HEK293T (cell line): ENCODE data around the gene SULT1A2.
"Not testable (repeated sequence)": the region's sequence is repeated elsewhere in the genome, so short reads cannot be mapped to it uniquely, and the experiment has no call there.

Source experiments
- CTCF ChIA-PET: fragments of 350-600 bp; formaldehyde crosslinking; extraction: SDS; loops from one replicate; lab custom pipeline; 2021; ENCODE audit warnings: antibody characterized with exemption, inconsistent platforms; lab: Yijun Ruan, JAX
- POLR2A ChIA-PET: fragments of 350-600 bp; formaldehyde crosslinking; extraction: SDS; loops from one replicate; lab custom pipeline; 2020; ENCODE audit warnings: antibody characterized with exemption, inconsistent platforms; lab: Yijun Ruan, JAX
- DNase-seq: peaks from one replicate; pipeline ENCODE4 v3.0.0; 2012; ENCODE audit warnings: mixed read lengths; ENCODE audit errors: extremely low spot score
- ARNT ChIP-seq: fragments of 450-650 bp; IDR thresholded peaks from 2 replicates; pipeline ENCODE4 v1.6.1; 2017; ENCODE audit warnings: mild to moderate bottlenecking
- BHLHE40 ChIP-seq: fragments of 450-650 bp; IDR thresholded peaks from 2 replicates; pipeline ENCODE4 v1.6.1; 2016; ENCODE audit warnings: mild to moderate bottlenecking, moderate library complexity, borderline replicate concordance
- CTBP1 ChIP-seq: fragments of 450-650 bp; IDR thresholded peaks from 2 replicates; pipeline ENCODE4 v1.6.1; 2016; ENCODE audit warnings: borderline replicate concordance
- ELF4 ChIP-seq: fragments of 450-650 bp; IDR thresholded peaks from 2 replicates; pipeline ENCODE4 v1.6.1; 2017; ENCODE audit warnings: antibody characterized with exemption
- FOXA1 ChIP-seq: fragments of 450-650 bp; IDR thresholded peaks from 2 replicates; pipeline ENCODE4 v1.6.1; 2016; ENCODE audit warnings: mild to moderate bottlenecking
- FOXK2 ChIP-seq: fragments of 450-650 bp; IDR thresholded peaks from 2 replicates; pipeline ENCODE4 v1.6.1; 2016; ENCODE audit warnings: mild to moderate bottlenecking
- FOXM1 ChIP-seq: fragments of 450-650 bp; IDR thresholded peaks from 2 replicates; pipeline ENCODE4 v1.6.1; 2017; ENCODE audit warnings: mild to moderate bottlenecking, borderline replicate concordance
- HDGF ChIP-seq: fragments of 450-650 bp; IDR thresholded peaks from 2 replicates; pipeline ENCODE4 v1.6.1; 2017; ENCODE audit warnings: antibody characterized with exemption, borderline replicate concordance
- L3MBTL2 ChIP-seq: fragments of 450-650 bp; conservative IDR thresholded peaks from 2 replicates; pipeline ENCODE4 v1.6.1; 2016; ENCODE audit warnings: mild to moderate bottlenecking
- LEF1 ChIP-seq: fragments of 450-650 bp; IDR thresholded peaks from 2 replicates; pipeline ENCODE4 v1.6.1; 2017; ENCODE audit warnings: mild to moderate bottlenecking, borderline replicate concordance
- NFRKB ChIP-seq: fragments of 450-650 bp; IDR thresholded peaks from 2 replicates; pipeline ENCODE4 v1.6.1; 2016; ENCODE audit warnings: mild to moderate bottlenecking, moderate library complexity
- SP1 ChIP-seq: fragments of 450-650 bp; IDR thresholded peaks from 2 replicates; pipeline ENCODE4 v1.6.1; 2017
- SUZ12 ChIP-seq: fragments of 450-650 bp; IDR thresholded peaks from 2 replicates; pipeline ENCODE4 v1.6.1; 2016; ENCODE audit warnings: mild to moderate bottlenecking
- TARDBP ChIP-seq: fragments of 450-650 bp; IDR thresholded peaks from 2 replicates; pipeline ENCODE4 v1.6.1; 2016
- ZNF384 ChIP-seq: fragments of 450-650 bp; IDR thresholded peaks from 2 replicates; pipeline ENCODE4 v1.6.1; 2016
- TF ChIP-seq, protein P1 (sequence below): fragments of 450-650 bp; IDR thresholded peaks from 2 replicates; pipeline ENCODE4 v1.6.1; 2016

SULT1A2 gene

DNA sequence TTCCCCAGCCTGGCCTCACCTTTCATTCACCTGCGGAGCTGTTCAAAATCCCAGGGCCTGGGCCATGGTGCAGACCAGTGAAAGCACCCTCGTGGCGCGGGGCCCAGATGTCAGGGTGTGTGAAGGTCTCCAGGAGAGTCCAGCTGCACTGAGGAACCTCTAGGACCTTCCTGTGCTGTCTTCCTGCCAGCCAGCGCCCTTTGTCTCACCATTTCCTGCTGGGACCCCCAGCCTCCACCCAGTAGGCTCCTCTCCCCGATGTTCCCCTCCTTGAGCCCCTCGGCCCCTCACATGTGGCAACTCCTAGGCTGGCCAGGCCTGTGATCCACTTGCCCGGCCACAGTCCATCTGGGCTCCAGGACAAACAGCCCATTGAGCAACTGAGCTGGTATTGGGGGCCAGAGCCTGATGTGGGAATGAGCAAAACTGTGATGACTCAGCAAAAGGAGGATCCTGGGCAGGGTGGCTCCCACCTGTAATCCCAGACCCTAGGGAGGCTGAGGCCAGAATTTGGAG is 677 bp downstream of the SULT1A2 start:
- ChIA-PET POLR2A (no interaction called here), CTCF (no interaction called here)
- no peak for TF ChIP-seq BHLHE40
- no peak for TF ChIP-seq SP1
- TF ChIP-seq ZNF384 = no peak
- no peak for TF ChIP-seq HDGF
- TF ChIP-seq ELF4 = no peak
- no peak for TF ChIP-seq TARDBP
- no peak for TF ChIP-seq CTBP1
- TF ChIP-seq SUZ12 = no peak
- no peak for DNase-seq

DNA sequence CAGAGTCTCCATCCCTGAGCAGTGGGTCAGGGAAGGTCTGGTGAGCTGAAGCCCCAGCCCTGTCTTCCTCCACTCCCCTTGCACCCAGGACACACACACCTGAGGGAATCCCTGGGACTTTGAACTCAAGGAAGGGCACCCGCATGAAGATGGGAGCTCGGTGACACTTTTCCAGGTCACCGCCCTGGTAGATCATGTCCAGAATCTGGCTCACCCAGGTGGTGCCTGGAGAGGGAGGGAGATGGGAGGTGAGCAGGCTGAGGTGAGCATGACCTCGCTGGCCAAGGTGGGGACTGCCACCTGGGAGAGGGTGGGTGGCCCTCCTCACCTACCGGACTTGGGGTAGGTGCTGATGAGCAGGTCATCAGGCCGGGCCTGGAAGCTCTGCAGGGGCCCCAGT is 1.4 kb downstream of the SULT1A2 start:
- POLR2A ChIA-PET, DNase-seq: not testable (repeated sequence)
- CTCF ChIA-PET = interaction anchor here (0.8 kb wide), 1 partner anchor 10 kb away, joined by 4 read pairs; no protein-coding TSS in a partner anchor

DNA sequence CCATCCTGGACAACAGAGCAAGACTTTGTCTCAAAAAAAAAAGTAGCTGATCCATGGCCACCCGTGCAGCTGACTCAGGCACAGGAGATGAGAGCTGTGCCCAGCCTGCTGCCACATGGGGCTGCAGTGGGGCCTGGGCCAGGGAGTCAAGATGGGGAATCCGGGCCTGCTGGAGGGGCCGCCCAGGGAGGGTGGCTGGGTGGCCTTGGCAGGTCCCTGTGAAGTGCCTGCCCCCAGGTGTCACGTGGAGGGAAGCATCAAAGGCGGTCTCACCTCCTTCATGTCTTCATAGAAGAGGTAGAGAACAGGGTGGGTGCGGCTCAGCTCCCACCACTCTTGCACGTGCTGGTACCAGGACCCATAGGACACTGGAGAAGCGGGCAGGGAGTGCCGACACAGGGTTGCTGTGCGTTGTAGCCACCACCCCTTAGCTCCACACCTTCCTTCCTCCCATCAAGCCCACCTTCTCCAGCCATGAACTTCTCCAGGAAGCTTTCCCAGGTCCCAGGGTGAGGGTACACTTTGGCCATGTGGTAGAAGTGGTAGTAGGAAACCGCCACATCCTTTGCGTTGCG is 3.8 kb downstream of the SULT1A2 start:
- TF ChIP-seq CTBP1 (no peak), FOXA1 (no peak), BHLHE40 (no peak), ELF4 (no peak), FOXM1 (no peak), LEF1 (no peak), ARNT (no peak), TARDBP (no peak), ZNF384 (no peak), SUZ12 (no peak), HDGF (no peak), NFRKB (no peak), L3MBTL2 (no peak), FOXK2 (no peak), SP1 (no peak)
- TF ChIP-seq, protein P1, sequence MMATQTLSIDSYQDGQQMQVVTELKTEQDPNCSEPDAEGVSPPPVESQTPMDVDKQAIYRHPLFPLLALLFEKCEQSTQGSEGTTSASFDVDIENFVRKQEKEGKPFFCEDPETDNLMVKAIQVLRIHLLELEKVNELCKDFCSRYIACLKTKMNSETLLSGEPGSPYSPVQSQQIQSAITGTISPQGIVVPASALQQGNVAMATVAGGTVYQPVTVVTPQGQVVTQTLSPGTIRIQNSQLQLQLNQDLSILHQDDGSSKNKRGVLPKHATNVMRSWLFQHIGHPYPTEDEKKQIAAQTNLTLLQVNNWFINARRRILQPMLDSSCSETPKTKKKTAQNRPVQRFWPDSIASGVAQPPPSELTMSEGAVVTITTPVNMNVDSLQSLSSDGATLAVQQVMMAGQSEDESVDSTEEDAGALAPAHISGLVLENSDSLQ = no peak
- POLR2A ChIA-PET = interaction anchor here (1.0 kb wide), 1 partner anchor 39 kb away, joined by 5 read pairs; the partner anchor contains the start of gene SGF29
- DNase-seq = no peak
- CTCF ChIA-PET = no interaction called here

DNA sequence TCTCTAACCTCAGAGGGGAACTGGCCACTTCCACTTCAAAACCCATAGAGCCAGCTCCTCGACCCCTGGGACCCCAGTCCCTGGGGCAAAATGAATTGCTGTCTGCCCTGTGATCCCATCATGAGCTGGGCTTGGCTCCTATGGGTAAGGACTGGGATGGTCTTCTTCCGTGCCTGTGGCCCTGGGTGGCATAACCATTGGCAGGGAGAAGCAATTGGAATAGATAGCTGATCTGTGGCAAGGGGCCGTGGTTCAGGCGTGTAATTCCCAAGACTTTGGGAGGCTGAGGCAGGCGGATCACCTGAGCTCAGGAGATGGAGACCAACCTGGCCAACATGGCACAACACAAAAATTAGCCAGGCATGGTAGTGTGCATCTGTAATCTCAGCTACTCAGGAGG is 4.3 kb downstream of the SULT1A2 start:
- ChIA-PET POLR2A (interaction anchor here (1.0 kb wide), 1 partner anchor 38 kb away, joined by 5 read pairs; the partner anchor contains the start of gene SGF29), CTCF (no interaction called here)
- no peak for TF ChIP-seq NFRKB
- no peak for TF ChIP-seq FOXA1
- no peak for TF ChIP-seq ARNT
- TF ChIP-seq SP1 = no peak
- TF ChIP-seq, protein P1 = no peak
- TF ChIP-seq HDGF = no peak
- TF ChIP-seq FOXK2 = no peak
- TF ChIP-seq CTBP1 = no peak
- TF ChIP-seq SUZ12 = no peak
- TF ChIP-seq FOXM1 = no peak
- TF ChIP-seq TARDBP = no peak
- no peak for TF ChIP-seq ELF4
- TF ChIP-seq BHLHE40 = no peak
- no peak for TF ChIP-seq ZNF384
- no peak for TF ChIP-seq LEF1
- no peak for TF ChIP-seq L3MBTL2
- no peak for DNase-seq

DNA sequence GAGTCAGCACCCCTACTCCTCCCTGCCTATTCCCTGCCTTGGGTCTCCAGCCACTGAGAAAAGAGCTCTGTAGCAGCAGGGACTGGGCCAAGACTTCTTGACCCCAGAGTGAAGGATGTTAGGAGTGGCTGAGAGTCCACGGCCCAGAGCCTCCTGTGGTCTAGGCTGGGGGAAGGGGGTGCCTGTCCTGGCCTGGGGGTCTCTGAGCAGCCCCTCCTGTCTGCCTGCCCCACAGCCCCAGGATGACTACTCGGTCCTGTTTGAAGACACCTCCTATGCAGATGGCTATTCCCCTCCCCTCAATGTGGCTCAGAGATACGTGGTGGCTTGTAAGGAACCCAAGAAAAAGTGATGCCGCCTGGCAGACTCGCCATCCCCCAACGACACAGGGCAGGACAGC is 5.5 kb downstream of the SULT1A2 start:
- no peak for TF ChIP-seq NFRKB
- TF ChIP-seq FOXA1 = no peak
- TF ChIP-seq FOXK2 = no peak
- no peak for TF ChIP-seq SP1
- TF ChIP-seq CTBP1 = no peak
- TF ChIP-seq HDGF = no peak
- no peak for TF ChIP-seq TARDBP
- no peak for TF ChIP-seq FOXM1
- no peak for TF ChIP-seq ELF4
- no peak for DNase-seq
- CTCF ChIA-PET = no interaction called here
- POLR2A ChIA-PET = no interaction called here

DNA sequence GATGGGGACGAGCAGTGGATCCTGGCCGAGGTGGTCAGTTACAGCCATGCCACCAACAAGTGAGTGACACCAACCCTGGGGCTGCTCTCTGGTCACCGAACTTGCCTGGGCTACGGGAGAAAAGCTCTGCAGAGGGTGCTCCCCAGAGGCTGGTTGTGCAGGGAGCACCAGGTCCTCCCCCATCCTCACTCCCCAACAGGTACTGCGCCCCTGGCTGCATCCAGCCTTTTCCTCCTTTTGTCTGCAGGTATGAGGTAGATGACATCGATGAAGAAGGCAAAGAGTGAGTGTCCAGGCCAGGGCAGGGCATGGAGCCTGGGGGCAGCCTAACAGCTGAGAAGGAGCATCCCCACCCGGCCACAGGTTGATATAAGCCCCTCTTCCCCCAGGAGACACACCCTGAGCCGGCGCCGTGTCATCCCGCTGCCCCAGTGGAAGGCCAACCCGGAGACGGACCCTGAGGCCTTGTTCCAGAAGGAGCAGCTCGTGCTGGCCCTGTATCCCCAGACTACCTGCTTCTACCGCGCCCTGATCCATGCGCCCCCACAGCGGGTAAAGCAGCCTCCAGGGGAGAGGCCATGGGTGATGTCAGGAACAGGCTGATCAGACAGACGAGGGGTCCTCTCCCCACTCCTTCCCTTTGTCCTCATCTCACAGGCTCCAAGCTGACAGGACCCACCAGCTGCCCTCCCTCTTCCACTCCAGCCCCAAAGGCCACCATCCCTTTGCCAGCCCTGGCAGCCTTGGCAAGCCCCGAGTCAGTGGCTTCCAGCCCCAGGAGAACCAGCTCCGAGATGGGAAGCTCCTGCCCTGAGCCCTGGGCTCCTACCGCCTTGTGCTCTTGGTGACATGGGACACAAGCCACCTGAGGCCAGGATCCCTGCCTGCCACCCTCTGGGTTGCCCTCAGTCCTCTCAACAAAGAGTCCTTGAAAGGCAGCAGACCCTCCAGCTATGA is 6.2 kb downstream of the SULT1A2 start:
- ChIA-PET POLR2A (no interaction called here), CTCF (interaction anchor here (0.6 kb wide), 1 partner anchor 367 kb away, joined by 3 read pairs; no protein-coding TSS in a partner anchor)
- DNase-seq = no peak
- TF ChIP-seq FOXK2 (no peak), L3MBTL2 (no peak), HDGF (no peak), SP1 (no peak), ARNT (no peak), NFRKB (no peak), SUZ12 (no peak), ZNF384 (no peak), TARDBP (no peak), FOXA1 (no peak), CTBP1 (no peak), LEF1 (no peak), FOXM1 (no peak), BHLHE40 (no peak), ELF4 (no peak)
- TF ChIP-seq, protein P1 = no peak
